Measurements from ENCODE around the gene EVX2.

DNA sequence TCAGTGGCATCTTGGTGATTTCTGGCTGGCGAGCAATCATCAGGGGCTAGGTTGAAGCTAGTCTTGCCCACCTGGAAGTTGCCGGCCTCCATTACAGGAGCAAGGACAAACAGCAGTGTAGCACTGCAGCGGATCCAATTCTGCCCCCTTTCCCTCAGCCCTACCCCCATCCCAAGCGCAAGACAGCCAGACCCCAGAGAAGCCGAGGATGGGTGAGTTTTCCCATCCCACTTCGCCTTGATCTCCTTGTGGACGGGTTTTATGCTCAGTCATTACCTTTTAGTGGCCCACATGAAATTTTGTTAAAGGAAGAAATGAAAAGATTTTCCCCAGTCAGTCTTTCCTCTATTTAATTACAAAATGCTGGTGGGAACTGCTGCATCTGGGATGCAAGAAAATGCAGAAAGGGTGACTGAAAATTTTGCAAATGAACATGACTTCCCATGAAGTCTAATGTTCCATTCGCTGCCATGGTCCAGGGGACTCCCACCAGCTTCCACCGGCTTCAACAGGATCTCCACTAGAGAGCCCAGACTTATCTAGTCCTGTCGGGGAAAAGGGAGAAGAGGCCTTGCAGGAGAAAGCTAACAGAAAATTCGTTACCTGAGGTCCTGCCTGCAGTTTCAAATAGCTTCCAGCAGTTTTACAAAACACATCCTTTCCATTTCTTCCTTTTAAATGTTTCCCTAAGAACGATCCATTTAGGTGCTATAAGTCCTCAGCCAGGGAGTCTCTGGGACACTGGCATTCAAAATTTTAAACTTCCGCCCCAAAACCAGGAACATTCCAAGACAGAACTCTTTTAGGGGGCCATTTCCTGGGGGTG is 36.8 kb upstream of the EVX2 start:
- TF ChIP-seq FOXP1 (CRISPR knock-in tag; IDR thresholded peaks at IDR 0.05; ENCODE audit: borderline replicate concordance) (no peak), SP1 (CRISPR knock-in tag; conservative IDR thresholded peaks at IDR 0.05) (no peak)
- TF ChIP-seq, protein P1, sequence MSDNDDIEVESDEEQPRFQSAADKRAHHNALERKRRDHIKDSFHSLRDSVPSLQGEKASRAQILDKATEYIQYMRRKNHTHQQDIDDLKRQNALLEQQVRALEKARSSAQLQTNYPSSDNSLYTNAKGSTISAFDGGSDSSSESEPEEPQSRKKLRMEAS (CRISPR knock-in tag; IDR thresholded peaks at IDR 0.05), result no peak
- TF ChIP-seq, protein P2, sequence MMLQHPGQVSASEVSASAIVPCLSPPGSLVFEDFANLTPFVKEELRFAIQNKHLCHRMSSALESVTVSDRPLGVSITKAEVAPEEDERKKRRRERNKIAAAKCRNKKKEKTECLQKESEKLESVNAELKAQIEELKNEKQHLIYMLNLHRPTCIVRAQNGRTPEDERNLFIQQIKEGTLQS (CRISPR knock-in tag; conservative IDR thresholded peaks at IDR 0.05), result no peak

Measured in WTC11 (cell line).